Transverse colon (tissue), 4 donors: ENCODE results near the gene NEU1. TPM values are rescaled to one million over a fixed set of nuclear protein-coding genes. Genes with fewer than 3 reads are reported as not detected.
A peak's percentile ranks its signal among the peaks of the same experiment; 100 is the strongest.
"Not testable (repeated sequence)": the region's sequence is repeated elsewhere in the genome, so short reads cannot be mapped to it uniquely, and the experiment has no call there.

Experiments used
- DNase-seq: peaks from one replicate; pipeline ENCODE4 v3.0.0-alpha.2; 2019
- H3K27ac ChIP-seq, 4 donors: fragments of 200-600 bp; sonication (generic); 2 replicates each; pipeline ENCODE4 v1.5.1; 2016 to 2018; ENCODE audit warnings: inconsistent platforms in 4 of 4
- H3K27me3 ChIP-seq: fragments of 200-600 bp; sonication (generic); 2 replicates; pipeline ENCODE4 v1.5.1; 2017; ENCODE audit warnings: inconsistent platforms
- H3K36me3 ChIP-seq, 4 donors: fragments of 200-600 bp; sonication (generic); 2 replicates each; pipeline ENCODE4 v1.5.1; 2017 to 2019; ENCODE audit warnings: inconsistent platforms in 4 of 4
- H3K4me1 ChIP-seq, 4 donors: fragments of 200-600 bp; sonication (generic); 2 replicates each; pipeline ENCODE4 v1.5.1; 2017 to 2020; ENCODE audit warnings: inconsistent platforms in 4 of 4
- H3K4me3 ChIP-seq, 4 donors: fragments of 200-600 bp; sonication (generic); 1 replicate in 1 of 4; 2 replicates in 3 of 4; pipeline versions ENCODE4 v1.5.1 to v1.6.1; 2017 to 2019; ENCODE audit warnings: inconsistent platforms in 4 of 4
- H3K9me3 ChIP-seq, 2 donors: fragments of 200-600 bp; sonication (generic); 2 replicates each; pipeline ENCODE4 v1.5.1; 2017 to 2019; ENCODE audit warnings: inconsistent platforms in 2 of 2
- EP300 ChIP-seq: sonication (generic); formaldehyde crosslinking; IDR thresholded peaks from one replicate; pipeline ENCODE4 v1.6.1; 2017; ENCODE audit warnings: antibody characterized with exemption, low read depth
- POLR2A ChIP-seq: fragments of 450-650 bp; IDR thresholded peaks from one replicate; pipeline ENCODE4 v1.6.1; 2016; ENCODE audit warnings: antibody characterized with exemption, mild to moderate bottlenecking, moderate library complexity
- POLR2AphosphoS5 ChIP-seq, 3 donors: sonication (generic); formaldehyde crosslinking; IDR thresholded peaks; one replicate each; pipeline ENCODE4 v1.6.1; 2016; ENCODE audit warnings: antibody characterized with exemption in 3 of 3
- WGBS, 2 donors: methylation state at CpG; one replicate each; pipeline ENCODE4 v1.1.5; 2018; ENCODE audit warnings: low coverage in 1 of 2; 5-methylcytosine and 5-hydroxymethylcytosine counted together
- in situ Hi-C, 4 donors: fragments of 200-750 bp; cut with MboI; loops; one replicate each; pipeline versions ENCODE4 v1.15.0 to v1.15.1; 2017; ENCODE audit warnings: low sequenced_read_pairs in 3 of 4, low pct_ligation_motif_present in 1 of 4, low pct_unique_long_range_greater_than_20kb in 1 of 4
- intact Hi-C: fragments of 100-400 bp; cut with DNase I; formaldehyde crosslinking; loops from one replicate; pipeline ENCODE4 v1.15.1; 2023; ENCODE audit warnings: low total_unique reads
- total RNA-seq, 4 donors: library from RNA; depleted of rRNA; stranded (reverse); fragments of >200 nt; gene quantifications; one replicate each; pipeline ENCODE4 v1.1.0, GENCODE V29; 2016
- TF ChIP-seq, protein P1 (sequence below), 5 experiments: fragments of 200-600 bp in 3 of 5; fragments of 450-650 bp in 2 of 5; sonication (generic) in 3 of 5; IDR thresholded peaks; 1 replicate in 2 of 5; 2 replicates in 3 of 5; pipeline ENCODE4 v1.5.1; 2016 to 2017; ENCODE audit warnings: antibody characterized with exemption in 5 of 5, inconsistent platforms in 3 of 5, mild to moderate bottlenecking in 2 of 5, moderate library complexity in 1 of 5

The NEU1 gene
- total RNA-seq, result 10 to 100 TPM; 21.1 to 88.7 (median 65.4) TPM

DNA sequence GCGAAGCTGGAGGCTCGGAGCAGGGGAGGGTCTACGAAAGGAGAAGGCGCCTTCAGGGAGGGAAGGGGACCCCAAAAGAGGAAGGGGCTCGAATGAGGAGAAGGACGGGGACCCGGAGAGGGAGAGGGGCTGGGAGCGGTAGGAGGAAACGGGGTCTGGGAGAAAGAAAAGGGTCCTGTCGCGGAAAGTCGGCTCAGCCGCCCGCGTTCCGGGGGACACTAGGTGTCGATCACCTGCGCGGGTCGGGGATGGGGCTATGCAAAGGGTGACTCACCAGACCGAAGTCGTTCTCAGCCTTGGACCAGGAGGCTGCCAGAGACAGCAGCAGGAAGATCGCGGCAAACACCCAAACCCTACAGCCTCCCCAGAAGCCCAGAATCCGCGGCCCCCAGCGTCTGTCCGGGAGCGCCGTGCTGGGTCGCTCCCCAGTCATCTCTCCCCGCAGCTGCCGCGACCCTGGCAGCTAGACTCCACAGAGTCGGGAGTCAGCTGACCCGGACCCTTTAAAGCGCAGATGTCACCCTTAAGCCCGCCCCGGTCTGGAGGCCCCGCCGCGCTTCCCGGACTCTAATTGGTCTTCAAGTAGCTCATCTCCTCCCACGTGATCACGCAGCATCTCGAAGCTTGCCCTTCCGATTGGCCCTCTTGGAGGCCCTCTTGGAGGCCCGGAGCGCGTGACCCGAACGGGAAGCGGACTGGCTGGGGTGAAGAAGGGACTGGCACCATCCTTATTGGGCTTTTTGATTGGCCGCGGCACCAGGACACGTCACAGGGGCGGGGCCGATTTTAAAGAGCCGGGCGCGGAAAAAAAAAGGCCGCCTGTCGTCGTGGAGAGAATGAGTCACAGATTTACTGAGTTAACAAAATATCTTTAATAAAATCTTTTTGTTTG is at the start of gene NEU1:
TSS of gene NEU1 (minus strand) at position 478 of the 892 bp plus-strand sequence. CDS start at position 433, 45 bp downstream.
- peak; percentile 99 for DNase-seq
- Histone ChIP-seq H3K4me3 (peak within 1 kb of the TSS; percentile 56 to 88 (median 66)), H3K27ac (peak within 1 kb of the TSS; percentile 84 to 94 (median 88)), H3K27me3 (no peaks in the 10 kb centered on the region), H3K36me3 (peaks cover 0 to 19% (median 7%) of the 10 kb centered on the region in 4 donors), H3K4me1 (peaks cover 7 to 22% (median 10%) of the 10 kb centered on the region in 4 donors), H3K9me3 (no peaks in the 10 kb centered on the region)
- WGBS, 2 donors, result 0 to 1% methylated on average over 12 to 64 of the region's 64 CpGs
- TF ChIP-seq, protein P1, sequence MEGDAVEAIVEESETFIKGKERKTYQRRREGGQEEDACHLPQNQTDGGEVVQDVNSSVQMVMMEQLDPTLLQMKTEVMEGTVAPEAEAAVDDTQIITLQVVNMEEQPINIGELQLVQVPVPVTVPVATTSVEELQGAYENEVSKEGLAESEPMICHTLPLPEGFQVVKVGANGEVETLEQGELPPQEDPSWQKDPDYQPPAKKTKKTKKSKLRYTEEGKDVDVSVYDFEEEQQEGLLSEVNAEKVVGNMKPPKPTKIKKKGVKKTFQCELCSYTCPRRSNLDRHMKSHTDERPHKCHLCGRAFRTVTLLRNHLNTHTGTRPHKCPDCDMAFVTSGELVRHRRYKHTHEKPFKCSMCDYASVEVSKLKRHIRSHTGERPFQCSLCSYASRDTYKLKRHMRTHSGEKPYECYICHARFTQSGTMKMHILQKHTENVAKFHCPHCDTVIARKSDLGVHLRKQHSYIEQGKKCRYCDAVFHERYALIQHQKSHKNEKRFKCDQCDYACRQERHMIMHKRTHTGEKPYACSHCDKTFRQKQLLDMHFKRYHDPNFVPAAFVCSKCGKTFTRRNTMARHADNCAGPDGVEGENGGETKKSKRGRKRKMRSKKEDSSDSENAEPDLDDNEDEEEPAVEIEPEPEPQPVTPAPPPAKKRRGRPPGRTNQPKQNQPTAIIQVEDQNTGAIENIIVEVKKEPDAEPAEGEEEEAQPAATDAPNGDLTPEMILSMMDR (IDR thresholded peaks at IDR 0.05), result no peak
- TF ChIP-seq EP300 (no peak), POLR2A (peak; percentile 96), POLR2AphosphoS5 (IDR thresholded peaks at IDR 0.05) (peak; percentile 96 to 97 (median 97))
- in situ Hi-C loops (no loop called here), intact Hi-C loops (loop anchor here (5.0 kb wide), 1 partner anchor 1185 kb away; no protein-coding TSS in a partner anchor)

DNA sequence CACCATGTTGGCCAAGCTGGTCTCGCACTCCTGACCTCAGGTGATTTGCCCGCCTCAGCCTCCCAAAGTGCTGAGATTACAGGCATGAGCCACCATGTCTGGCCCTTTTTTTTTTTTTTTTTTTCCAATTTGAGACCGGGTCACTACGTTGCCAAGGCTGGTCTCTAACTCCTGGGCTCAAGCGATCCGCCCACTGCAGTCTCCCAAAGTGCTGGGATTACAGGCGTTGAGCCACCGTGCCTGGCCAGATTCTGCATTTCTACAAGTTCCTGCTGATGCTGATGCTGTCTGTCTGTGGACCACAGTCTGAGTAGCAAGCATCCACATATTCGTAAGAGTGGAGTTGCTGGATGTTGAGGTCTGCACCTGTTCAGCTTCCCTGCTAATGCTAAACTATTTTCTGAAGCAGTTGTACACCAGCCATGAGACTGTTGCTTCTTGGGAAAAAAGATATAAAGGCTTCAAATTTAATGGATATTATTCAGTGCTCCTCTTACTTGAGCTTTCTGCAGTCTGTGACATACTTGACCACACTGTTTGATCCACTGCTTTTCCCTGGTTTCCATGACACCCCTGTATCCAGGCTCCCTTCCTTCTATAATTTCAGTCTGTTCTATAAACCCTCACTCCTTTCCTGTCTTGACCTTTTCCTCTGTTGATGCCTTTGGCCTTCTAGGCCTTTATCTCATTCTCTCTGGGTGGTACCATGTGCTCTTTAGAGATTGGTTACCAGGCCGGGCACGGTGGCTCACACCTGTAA is 49.4 kb upstream of the NEU1 start:
- H3K27me3 ChIP-seq, result no peaks in the 10 kb centered on the region
- no peak for DNase-seq
- in situ Hi-C loops, result no loop called here
- no peak overlapping the region for H3K4me3 ChIP-seq
- intact Hi-C loops, result no loop called here
- TF ChIP-seq, protein P1 (IDR thresholded peaks at IDR 0.05), result no peak
- TF ChIP-seq POLR2A, result no peak
- 77 to 84% methylated on average over 7 to 11 of the region's 11 CpGs for WGBS, 2 donors
- no peaks in the 10 kb centered on the region for H3K36me3 ChIP-seq
- H3K27ac ChIP-seq, result no peak overlapping the region
- H3K9me3 ChIP-seq, result no peaks in the 10 kb centered on the region
- H3K4me1 ChIP-seq, result peaks cover 0 to 7% (median 0%) of the 10 kb centered on the region in 4 donors

DNA sequence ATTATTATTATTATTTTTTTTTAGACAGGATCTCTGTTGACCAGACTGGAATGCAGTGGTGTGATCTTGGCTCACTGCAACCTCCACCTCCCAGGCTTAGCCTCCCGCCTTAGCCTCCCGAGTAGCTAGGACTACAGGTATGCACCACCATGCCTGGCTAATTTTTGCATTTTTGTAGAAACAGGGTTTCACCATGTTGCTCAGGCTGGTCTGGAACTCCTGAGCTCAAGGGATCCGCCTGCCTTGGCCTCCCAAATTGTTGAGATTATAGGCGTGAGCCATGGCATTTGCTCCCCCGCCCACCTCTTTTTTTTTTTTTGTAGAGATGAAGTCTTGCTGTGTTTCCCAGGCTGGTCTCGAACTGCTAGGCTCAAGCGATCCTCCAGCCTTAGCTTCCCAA is 46.7 kb upstream of the NEU1 start:
- H3K27ac ChIP-seq, intact Hi-C loops, H3K27me3 ChIP-seq, H3K4me3 ChIP-seq, H3K4me1 ChIP-seq, H3K36me3 ChIP-seq, H3K9me3 ChIP-seq, DNase-seq: not testable (repeated sequence)
- WGBS, 2 donors, result 76 to 89% methylated on average over 4 to 7 of the region's 7 CpGs
- in situ Hi-C loops, result loop anchor here in 1 of 4 donors (10.0 kb wide), 1 partner anchor 46 kb away; the partner anchor contains the start of genes NELFE and SKIC2

DNA sequence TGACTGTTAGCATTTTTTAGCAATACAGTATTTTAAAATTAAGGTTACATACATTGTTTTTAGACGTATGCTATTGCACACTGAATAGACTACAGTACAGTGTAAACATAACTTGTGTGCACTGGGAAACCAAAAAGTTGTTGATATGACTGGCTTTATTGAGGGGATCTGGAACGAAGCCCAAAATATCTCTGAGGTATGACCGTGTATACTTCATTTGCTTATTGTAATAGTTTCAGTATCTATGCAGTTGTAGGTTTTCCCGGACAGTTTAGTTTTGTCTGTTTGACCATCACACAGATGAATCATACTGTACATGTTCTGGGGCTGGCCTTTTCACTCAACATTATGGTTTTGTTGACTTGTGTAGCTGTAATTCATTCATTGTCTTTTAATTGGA is 46.2 kb upstream of the NEU1 start:
- TF ChIP-seq, protein P1 (IDR thresholded peaks at IDR 0.05), result no peak
- TF ChIP-seq POLR2AphosphoS5 (IDR thresholded peaks at IDR 0.05) (no peak), EP300 (no peak), POLR2A (no peak)
- WGBS, 2 donors, result 8 to 22% methylated on average over 4 of the region's 4 CpGs
- Histone ChIP-seq H3K36me3 (no peaks in the 10 kb centered on the region), H3K4me1 (peaks cover 0 to 7% (median 0%) of the 10 kb centered on the region in 4 donors), H3K4me3 (no peak overlapping the region), H3K27ac (no peak overlapping the region), H3K27me3 (no peaks in the 10 kb centered on the region), H3K9me3 (no peaks in the 10 kb centered on the region)
- intact Hi-C loops, result no loop called here
- in situ Hi-C loops, result loop anchor here in 1 of 4 donors (10.0 kb wide), 1 partner anchor 46 kb away; the partner anchor contains the start of genes NELFE and SKIC2
- DNase-seq, result no peak

DNA sequence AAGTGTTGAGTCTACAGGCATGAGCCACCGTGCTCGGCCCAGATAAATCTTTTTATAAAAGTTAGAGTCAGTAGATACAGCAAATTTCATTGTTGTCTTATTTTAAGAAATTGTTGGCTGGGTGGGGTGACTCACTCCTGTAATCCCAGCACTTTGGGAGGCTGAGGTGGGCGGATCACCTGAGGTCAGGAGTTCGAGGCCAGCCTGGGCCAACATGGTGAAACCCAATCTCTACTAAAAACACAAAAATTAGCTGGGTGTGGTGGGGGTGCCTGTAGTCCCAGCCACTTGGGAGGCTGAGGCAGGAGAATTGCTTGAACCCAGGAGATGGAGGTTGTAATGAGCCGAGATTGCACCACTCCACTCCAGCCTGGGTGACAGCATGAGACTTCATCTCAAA is 45.6 kb upstream of the NEU1 start:
- 40 to 80% methylated on average over 1 to 5 of the region's 5 CpGs for WGBS, 2 donors
- H3K27ac ChIP-seq, intact Hi-C loops, H3K4me3 ChIP-seq, H3K9me3 ChIP-seq, H3K27me3 ChIP-seq, H3K4me1 ChIP-seq, H3K36me3 ChIP-seq, DNase-seq: not testable (repeated sequence)
- in situ Hi-C loops, result loop anchor here in 1 of 4 donors (10.0 kb wide), 1 partner anchor 47 kb away; the partner anchor contains the start of genes NELFE and SKIC2
